8988T (cell line): ENCODE measurements around the gene EPHB3.

ENCODE experiments used
- DNase-seq: peaks from one replicate; pipeline ENCODE4 v3.0.0; 2011

Gene EPHB3

DNA sequence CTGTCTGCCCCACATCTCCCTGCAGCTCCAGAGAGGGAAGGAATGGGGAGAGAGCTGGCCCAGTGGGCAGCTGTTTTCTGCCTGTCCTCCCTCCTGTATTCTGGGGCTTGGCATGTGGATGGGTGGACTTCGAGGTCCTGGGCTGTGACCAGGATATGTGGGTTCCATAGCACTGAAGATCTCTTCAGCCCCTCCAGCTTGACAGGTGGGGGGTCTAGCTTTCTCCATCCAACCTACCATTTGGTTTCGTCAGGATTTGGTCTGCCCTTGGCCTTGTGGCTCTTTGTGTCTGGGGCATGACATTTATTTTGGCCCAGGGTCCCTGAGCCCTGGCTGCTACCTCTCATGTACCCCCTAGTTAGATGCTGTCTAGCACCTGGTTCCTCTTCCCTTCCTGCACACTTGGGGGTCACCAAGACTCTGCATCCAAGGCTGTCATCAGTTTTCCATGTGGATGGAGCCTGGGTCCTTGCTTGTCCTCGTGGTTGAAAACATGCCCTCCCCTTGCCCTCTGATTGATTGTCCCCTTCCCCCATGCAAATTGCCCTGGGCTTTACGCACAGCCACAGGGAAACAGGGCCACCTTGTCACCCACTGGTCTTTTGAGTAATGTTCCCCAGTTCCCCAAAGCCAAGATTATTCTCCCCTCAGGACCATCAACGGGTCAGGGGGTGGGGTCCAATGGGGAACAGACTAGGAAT is 3.2 kb downstream of the EPHB3 start:
- DNase-seq, result no peak

DNA sequence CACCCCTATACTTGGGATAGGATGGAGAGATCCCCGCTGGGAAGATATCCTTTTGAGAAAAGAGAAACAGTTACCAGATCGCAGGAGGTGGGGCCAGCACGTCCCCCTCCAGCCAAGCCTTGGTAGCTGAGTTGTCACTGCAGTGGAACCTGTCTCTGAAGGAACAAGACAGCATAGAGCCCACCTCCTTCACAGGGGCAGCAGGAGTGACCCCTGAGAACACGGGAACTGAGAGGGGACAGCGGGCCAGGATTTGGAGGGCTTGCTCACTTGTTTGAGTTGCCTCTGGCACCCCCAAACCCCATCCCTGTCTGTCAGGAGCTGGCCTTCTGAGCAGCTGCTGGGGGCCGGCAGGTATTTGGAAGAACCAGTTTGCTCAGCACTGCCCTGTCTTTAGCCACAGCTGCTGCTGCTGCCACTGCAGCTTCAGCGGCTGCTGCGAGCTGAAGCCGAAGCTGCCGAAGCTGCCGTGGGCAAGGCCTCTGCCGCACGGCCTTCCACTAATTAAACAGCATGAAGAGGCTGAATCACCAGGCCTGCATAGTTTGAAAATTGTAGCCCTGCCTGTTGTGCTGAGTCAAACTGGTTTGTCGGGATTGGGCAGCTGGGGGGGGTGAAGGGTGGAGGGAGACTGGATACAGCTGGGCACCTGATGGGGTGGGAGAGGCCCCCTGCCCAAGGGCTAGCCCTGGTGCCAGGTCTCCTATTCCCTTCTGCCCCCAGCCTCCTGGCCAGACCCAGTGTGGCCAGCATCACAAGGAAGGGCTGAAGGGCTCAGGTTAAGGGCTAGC is 4.0 kb downstream of the EPHB3 start:
- DNase-seq, result no peak

DNA sequence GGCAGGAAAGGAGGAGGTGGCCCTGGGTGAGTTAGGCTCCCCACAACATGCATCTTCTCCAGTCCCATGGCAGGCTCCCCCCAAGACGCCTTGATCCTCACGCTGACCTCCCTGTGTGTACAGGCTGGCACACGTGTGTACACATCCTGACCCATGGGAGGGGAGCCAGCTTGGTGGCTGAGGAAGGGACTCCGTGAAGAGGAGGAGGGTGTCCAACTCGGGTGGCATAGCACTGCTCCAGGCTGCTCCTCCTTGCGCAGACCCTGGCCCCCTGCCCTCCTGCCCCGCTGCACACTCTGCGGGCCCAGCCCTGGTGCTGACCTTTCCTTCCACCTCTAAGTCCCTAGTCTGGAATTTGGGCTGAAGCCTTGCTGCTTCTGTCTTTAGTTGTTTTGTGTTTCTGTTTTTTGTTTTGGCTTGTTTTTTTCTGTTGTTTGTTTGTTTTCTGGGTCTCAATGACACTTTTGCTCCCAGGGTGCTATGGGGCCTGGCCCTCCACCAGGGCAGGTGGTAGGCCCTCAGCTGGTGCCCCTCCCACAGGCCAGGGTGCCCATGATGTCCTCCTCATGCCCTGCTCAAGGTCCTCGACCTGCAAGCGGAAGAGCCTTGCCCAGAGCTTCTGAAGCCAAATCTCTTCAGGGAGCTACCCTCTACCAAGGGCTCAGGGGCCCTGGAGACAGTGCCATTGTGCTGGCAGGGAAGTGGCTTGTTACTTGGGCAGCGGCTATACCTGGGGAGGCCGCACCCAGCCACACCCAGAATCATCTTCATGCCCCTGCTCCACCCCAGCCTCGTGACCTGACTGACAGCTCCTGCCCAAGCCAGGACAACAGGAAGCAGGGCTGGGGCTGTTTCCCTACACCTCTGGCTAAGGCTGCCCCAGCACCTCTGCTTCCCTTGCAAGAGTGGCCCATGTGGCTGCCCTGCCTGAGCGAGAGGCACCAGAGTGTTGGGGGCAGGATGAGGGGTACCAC is 5.1 kb downstream of the EPHB3 start:
- DNase-seq, result no peak

DNA sequence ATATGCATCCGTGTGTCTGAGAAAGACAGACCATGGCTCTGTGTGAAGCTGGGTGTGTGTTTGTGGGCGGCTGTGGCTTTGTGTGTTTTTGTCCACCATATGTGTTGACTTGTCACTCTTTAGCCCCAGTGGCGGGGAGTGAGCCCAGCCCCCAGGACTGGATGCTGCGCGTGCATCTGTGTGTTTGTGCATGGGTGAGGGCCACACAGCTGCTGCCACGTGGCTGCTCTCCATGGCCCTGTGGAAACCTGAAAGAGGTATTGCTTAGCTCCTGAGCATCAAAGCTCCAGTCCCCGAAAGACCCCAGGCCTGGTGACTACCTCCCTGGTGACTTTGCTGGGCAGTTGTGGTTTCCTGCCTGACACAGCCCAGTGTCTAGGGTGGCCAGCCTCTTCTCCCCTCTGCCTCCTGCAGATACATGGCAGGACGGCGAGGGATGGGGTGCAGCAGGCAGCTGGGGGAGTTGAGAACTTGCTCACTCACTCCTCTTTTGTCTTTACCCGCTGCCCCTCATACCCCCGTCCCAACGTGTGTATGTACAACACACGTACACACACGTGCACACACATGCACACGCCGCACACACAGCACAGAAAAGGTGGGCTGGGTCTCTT is 6.5 kb downstream of the EPHB3 start:
- no peak for DNase-seq

DNA sequence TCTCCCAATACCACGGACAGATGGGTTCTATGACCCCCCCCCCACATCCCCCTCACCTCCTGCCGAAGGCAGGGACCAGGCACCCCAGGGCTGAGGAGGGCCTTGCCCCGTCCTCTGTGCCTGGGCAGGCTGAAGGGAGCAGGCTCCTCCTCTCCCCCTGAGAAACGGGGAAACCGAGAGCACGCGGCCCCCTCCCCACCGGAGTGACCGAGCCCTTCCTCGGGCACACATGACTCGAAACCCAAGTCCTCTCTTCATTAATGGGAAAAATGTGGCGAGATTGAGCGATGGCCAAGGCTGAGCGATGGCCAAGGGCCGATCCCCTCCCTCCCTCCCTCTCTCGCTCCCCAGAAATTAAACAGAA is 7.0 kb downstream of the EPHB3 start:
- DNase-seq, result no peak

DNA sequence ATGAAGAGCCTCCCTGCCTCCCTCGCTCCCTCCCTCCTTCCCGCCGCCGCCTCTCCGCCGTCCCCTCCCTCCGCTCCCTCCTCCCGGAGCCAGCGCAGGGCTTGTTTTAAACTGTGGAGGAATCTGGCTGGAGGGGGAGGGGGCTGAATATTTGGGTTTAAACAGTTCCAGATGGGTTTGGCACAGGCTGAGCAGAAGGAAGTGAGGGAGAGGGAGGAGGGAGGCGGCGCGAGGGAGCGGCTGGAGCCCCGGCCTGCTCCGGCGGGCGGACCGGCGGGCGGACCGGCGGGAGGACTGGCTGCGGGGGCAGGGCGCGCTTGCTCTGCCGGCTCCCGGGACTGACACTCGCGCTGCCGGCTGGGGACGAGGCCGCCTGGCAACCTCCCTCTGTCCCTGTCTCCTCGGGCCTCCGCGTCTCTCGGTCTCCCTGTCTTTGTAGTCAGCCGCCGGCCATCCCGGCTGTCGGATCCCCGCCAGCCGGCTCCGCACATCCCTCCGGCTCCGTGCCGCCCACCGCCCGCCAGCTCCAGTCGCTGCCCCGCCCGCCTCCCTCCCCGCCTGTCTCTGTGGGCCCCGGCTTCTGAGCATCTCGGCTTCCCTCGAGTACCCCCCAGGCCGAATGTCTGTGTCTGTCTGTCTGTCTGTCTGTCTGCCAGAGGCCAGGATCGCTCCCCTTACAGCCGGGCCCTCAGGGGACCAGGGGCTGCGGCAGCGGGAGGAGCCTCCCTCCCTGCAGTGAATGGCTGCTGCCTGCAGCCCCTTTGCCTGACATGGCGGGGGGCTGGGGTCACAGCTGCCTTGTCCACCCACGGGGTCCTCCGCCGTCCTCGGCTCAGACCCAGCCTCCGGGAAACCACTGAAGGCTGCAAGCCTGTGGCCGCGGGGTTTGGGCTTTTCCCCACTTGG is 7.6 kb downstream of the EPHB3 start:
- no peak for DNase-seq

DNA sequence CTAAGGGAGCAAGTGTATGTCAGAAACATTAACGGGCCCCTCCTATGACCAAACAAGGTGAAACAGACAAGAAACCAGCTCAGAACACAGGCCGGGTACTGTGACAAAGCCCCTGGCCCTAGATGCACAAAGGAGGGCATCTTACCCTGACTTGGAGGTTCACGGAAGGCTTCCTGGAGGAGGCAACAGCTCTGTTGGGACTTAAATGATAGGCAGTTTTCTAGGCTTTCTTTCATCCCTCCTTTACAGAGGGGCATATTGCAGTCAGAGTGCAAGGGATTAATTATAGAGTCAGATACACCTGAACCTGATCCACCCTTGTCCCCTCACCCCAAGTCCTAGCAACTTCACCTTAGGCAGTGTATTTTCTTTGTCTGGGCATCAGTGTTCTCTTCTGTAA is 8.4 kb downstream of the EPHB3 start:
- DNase-seq, result no peak

DNA sequence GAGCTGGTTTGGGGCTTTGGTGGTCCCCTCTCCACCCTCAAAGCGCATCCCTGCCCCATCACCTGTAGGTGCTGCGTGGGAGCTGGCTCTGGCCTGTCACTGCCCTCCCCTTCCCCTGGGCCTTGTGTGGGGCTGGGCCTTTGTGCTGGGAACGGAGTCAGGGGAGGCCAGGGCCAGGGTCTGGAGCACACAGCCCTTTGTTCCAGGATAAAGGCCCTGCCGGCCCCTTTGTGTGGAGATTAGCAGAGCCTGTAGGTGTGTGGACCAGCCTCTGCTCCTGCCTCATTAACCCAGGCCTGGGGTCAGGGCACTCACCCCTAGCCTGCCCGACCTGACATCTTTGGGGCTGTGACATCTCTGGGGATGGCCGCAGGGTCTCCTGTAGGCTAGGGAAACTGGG is 8.9 kb downstream of the EPHB3 start:
- no peak for DNase-seq

DNA sequence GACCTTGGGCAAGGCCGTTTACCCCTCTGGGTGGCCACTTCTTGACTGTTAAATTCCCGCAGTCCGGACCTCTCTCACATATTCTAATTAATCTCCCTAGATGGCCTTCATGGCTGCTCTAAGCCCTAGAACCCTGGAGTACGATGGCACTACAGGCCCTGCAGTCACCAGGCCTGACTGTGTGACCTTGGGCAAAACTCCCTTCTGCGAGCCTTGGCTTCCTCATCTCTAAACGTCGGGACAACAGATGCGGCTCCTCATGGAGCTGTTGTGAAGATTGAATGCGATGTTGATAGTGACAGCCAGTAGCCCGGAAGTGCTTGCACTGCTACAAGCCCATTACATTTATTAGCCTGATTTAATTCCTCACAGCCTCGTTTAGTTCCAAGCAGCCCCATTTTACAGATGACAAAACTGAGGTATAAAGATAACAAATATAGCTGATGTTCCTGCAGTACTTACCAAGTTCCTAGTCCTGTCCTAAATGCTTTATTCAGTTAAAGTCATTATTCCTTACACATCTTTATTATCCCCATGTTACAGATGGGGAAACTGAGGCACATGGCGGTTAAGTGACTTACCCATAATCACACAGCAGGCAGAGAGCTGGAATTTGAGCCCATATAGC is 10.3 kb downstream of the EPHB3 start:
- DNase-seq, result no peak

DNA sequence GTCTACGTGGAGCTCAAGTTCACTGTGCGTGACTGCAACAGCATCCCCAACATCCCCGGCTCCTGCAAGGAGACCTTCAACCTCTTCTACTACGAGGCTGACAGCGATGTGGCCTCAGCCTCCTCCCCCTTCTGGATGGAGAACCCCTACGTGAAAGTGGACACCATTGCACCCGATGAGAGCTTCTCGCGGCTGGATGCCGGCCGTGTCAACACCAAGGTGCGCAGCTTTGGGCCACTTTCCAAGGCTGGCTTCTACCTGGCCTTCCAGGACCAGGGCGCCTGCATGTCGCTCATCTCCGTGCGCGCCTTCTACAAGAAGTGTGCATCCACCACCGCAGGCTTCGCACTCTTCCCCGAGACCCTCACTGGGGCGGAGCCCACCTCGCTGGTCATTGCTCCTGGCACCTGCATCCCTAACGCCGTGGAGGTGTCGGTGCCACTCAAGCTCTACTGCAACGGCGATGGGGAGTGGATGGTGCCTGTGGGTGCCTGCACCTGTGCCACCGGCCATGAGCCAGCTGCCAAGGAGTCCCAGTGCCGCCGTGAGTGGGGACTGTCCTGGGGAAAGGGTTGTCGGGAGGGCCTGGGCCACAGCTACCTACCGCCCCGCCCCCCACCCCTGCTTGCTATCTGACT is 11.2 kb downstream of the EPHB3 start:
- no peak for DNase-seq

DNA sequence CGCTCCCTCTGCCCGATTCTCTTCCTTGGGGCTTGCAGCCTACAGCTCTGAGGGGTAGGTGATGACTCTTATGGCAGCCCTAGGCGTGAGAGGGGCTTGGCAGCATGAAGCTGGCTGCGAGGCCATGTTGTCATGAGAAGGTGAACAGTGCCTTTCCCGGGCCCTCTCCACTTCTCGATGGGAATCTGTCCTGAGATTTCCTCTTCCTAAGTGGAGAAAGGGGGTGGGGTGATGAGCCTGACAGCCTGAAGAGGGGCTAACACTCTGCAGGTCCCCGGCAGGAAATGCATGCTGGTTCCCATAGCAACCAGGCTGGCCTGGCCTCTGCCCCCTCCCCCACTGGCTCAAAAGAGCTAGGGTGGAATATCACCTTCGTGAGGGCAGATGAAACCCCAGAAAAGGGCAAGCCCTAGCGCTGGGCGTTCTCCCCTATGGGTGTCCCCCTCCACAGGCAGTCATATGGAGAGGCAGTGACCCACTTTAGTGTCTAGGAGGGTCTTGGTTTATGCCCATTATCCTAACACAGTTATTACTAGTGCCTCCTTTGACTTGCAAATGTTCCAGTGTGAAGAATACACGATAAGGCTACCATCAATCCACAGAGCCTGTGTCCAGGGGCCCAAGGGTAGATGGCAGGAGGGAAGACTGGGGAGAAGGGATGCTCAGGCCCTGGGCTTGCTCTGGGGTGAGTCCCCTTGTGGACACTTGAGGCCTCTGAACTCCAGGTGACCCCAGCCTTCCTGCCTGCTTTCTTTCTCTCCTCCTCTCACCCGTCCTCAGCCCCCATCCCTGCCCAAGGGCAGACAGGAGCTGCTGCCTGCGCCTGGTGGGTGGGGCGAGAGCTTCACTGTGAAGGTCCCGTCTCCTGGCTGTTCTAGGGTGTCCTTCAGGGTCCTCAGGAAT is 13.2 kb downstream of the EPHB3 start:
- DNase-seq, result no peak

DNA sequence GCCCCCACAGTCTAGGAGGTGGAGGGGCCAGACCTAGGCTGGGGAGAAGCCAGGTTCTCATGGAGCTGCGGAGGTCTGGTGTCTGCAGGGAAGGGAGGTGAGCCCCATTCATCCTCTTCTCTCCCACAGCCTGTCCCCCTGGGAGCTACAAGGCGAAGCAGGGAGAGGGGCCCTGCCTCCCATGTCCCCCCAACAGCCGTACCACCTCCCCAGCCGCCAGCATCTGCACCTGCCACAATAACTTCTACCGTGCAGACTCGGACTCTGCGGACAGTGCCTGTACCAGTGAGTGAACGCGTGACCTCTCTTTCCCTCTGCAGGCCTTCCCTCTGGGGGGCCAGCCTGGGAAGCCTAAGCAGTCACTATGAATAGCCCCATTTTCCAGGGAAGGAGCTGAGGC is 14.1 kb downstream of the EPHB3 start:
- no peak for DNase-seq

DNA sequence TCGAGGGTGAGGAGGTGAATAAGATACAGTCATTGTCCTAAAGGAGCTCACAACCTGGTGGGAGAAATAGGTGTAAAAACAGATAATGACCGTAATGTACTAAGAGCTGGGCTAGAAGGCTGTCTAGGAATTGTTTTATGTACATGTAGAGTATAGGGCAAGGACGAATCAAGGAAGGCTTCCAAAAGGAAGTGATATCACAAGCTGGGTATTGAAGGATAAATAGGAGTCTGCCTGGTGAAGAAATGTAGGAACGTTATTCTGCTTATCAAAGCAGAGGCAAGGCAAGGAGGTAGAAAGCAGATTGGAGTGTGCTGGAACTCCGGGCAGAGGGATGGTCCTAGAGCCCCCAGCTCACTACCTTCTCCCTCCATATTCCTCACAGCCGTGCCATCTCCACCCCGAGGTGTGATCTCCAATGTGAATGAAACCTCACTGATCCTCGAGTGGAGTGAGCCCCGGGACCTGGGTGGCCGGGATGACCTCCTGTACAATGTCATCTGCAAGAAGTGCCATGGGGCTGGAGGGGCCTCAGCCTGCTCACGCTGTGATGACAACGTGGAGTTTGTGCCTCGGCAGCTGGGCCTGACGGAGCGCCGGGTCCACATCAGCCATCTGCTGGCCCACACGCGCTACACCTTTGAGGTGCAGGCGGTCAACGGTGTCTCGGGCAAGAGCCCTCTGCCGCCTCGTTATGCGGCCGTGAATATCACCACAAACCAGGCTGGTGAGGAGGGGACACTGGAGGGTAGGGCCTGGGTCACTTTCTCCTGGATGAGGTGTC is 15.1 kb downstream of the EPHB3 start:
- DNase-seq, result no peak

DNA sequence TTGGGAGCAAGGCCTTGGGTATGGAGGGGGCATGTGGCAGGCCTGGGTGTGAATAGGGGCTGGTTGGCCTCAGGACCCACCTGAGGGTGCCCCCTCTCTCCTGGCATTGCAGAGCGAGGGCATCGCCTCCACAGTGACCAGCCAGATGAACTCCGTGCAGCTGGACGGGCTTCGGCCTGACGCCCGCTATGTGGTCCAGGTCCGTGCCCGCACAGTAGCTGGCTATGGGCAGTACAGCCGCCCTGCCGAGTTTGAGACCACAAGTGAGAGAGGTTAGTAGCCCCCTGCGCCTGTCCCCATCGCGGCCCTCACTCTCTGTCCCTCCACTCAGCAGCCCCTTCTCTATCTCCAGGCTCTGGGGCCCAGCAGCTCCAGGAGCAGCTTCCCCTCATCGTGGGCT is 16.0 kb downstream of the EPHB3 start:
- no peak for DNase-seq

DNA sequence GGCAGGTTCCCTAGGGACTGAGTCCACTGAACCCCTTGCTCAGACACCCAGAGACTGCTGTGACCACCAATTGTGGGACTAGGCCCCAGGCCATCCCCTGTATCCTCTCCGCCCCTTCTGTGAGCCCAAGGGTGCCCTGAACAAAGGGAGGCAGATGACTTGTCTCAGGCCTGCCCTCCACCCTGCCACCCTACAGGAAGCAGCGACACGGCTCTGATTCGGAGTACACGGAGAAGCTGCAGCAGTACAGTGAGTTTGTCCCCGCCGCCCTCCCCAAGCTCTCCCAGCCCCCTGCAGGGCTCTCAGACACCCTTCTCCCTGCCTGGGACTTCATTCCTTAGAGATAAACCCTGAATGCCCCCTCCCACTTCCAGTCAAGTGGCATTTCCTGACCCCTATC is 16.6 kb downstream of the EPHB3 start:
- no peak for DNase-seq

DNA sequence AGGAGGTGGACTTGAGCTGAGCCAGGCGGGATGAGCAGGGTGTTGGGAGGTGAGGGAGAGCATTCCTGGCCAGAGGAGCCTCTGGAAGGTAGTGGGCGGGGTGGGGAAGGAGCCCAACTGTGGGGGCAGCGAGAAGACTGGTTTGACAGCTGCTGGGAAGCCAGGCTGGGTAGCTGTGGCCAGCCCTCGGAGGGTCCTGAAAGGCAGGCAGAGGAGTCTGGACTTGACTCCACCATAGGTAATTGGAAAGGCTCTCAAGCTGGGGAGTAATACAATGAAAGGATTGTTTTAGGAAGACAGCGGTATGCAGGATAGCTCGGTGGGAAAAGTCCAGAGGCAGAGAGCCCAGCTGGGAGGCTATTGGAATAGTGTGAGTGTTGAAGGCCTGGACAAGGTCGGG is 17.2 kb downstream of the EPHB3 start:
- DNase-seq, result no peak

DNA sequence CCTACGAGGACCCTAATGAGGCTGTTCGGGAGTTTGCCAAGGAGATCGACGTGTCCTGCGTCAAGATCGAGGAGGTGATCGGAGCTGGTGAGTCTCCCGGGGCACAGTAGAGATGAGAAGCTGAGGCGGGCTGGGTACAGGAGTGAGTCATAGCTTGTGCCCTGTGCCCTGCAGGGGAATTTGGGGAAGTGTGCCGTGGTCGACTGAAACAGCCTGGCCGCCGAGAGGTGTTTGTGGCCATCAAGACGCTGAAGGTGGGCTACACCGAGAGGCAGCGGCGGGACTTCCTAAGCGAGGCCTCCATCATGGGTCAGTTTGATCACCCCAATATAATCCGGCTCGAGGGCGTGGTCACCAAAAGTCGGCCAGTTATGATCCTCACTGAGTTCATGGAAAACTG is 17.9 kb downstream of the EPHB3 start:
- no peak for DNase-seq

DNA sequence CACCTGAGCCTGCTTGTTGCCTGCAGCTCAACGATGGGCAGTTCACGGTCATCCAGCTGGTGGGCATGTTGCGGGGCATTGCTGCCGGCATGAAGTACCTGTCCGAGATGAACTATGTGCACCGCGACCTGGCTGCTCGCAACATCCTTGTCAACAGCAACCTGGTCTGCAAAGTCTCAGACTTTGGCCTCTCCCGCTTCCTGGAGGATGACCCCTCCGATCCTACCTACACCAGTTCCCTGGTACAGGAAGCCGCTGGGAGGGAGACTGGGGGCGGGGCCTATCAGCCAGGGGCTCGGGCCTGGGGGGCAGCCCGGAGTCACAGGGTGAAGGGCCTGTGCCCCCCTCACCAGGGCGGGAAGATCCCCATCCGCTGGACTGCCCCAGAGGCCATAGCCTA is 18.8 kb downstream of the EPHB3 start:
- no peak for DNase-seq

DNA sequence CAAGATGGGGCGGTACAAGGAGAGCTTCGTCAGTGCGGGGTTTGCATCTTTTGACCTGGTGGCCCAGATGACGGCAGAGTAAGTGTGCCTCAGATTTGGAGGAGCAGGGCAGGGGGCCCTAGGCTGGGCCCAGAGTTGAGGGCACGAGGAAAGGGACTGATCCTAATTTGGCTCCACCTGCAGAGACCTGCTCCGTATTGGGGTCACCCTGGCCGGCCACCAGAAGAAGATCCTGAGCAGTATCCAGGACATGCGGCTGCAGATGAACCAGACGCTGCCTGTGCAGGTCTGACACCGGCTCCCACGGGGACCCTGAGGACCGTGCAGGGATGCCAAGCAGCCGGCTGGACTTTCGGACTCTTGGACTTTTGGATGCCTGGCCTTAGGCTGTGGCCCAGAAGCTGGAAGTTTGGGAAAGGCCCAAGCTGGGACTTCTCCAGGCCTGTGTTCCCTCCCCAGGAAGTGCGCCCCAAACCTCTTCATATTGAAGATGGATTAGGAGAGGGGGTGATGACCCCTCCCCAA is 19.8 kb downstream of the EPHB3 start:
- DNase-seq, result no peak
